Measurements from ENCODE around the gene BMPR1B. TPM values are rescaled to one million over a fixed set of nuclear protein-coding genes. Genes with fewer than 3 reads are reported as not detected.

The BMPR1B gene
- total and polyA plus RNA-seq, 4 donors = 11.8 to 30.1 (median 16.7) TPM

GRCh38 chr4:94941706-94942105, 184.0 kb downstream of the BMPR1B start:
- no peak for DNase-seq (ENCODE audit: low read depth in 4 of 6, low spot score in 6 of 6)
- Histone ChIP-seq H3K36me3 (ENCODE audit: control insufficient read depth, insufficient read depth, low read length) (no peaks in the 10 kb centered on the region), H3K9me3 (ENCODE audit: control insufficient read depth, insufficient read depth, low read length) (no peaks in the 10 kb centered on the region), H3K4me1 (ENCODE audit: control insufficient read depth, insufficient read depth, low read length) (peaks cover 3% of the 10 kb centered on the region), H3K27me3 (ENCODE audit: control insufficient read depth, insufficient read depth, low read length) (no peaks in the 10 kb centered on the region), H3K27ac (ENCODE audit: low read depth, low read length) (no peak overlapping the region), H3K4me3 (ENCODE audit: low read depth, low read length) (no peak overlapping the region)
- no CpG with 5 or more reads among the region's 3 CpGs for WGBS (ENCODE audit: insufficient coverage)

GRCh38 chr4:94944726-94945125, 187.0 kb downstream of the BMPR1B start:
- Histone ChIP-seq H3K27ac (ENCODE audit: low read depth, low read length) (no peak overlapping the region), H3K4me3 (ENCODE audit: low read depth, low read length) (no peak overlapping the region), H3K9me3 (ENCODE audit: control insufficient read depth, insufficient read depth, low read length) (no peaks in the 10 kb centered on the region), H3K4me1 (ENCODE audit: control insufficient read depth, insufficient read depth, low read length) (peaks cover 3% of the 10 kb centered on the region), H3K36me3 (ENCODE audit: control insufficient read depth, insufficient read depth, low read length) (no peaks in the 10 kb centered on the region), H3K27me3 (ENCODE audit: control insufficient read depth, insufficient read depth, low read length) (no peaks in the 10 kb centered on the region)
- DNase-seq (ENCODE audit: low read depth in 4 of 6, low spot score in 6 of 6) = no peak
- WGBS (ENCODE audit: insufficient coverage) = no CpG with 5 or more reads among the region's 2 CpGs

- 88% methylated on average over 2 of the region's 4 CpGs for WGBS (ENCODE audit: insufficient coverage)
- Histone ChIP-seq H3K4me1 (ENCODE audit: control insufficient read depth, insufficient read depth, low read length) (no peaks in the 10 kb centered on the region), H3K27ac (ENCODE audit: low read depth, low read length) (no peak overlapping the region), H3K4me3 (ENCODE audit: low read depth, low read length) (no peak overlapping the region), H3K27me3 (ENCODE audit: control insufficient read depth, insufficient read depth, low read length) (no peaks in the 10 kb centered on the region), H3K9me3 (ENCODE audit: control insufficient read depth, insufficient read depth, low read length) (peaks cover 2% of the 10 kb centered on the region), H3K36me3 (ENCODE audit: control insufficient read depth, insufficient read depth, low read length) (no peaks in the 10 kb centered on the region)
- DNase-seq (ENCODE audit: low read depth in 4 of 6, low spot score in 6 of 6) = no peak
Observed at GRCh38 chr4:94947681-94948108, 189.9 kb downstream of the BMPR1B start.

- H3K27me3 ChIP-seq (ENCODE audit: control insufficient read depth, insufficient read depth, low read length) = no peaks in the 10 kb centered on the region
- no CpG with 5 or more reads among the region's 2 CpGs for WGBS (ENCODE audit: insufficient coverage)
- H3K9me3 ChIP-seq (ENCODE audit: control insufficient read depth, insufficient read depth, low read length) = peaks cover 2% of the 10 kb centered on the region
- no peak overlapping the region for H3K4me3 ChIP-seq (ENCODE audit: low read depth, low read length)
- H3K27ac ChIP-seq (ENCODE audit: low read depth, low read length) = no peak overlapping the region
- no peaks in the 10 kb centered on the region for H3K4me1 ChIP-seq (ENCODE audit: control insufficient read depth, insufficient read depth, low read length)
- no peaks in the 10 kb centered on the region for H3K36me3 ChIP-seq (ENCODE audit: control insufficient read depth, insufficient read depth, low read length)
- peak in 1 of 6 donors; percentile 64 for DNase-seq (ENCODE audit: low read depth in 4 of 6, low spot score in 6 of 6)
Observed at GRCh38 chr4:94954251-94954650, 196.5 kb downstream of the BMPR1B start.

- Histone ChIP-seq H3K9me3 (ENCODE audit: control insufficient read depth, insufficient read depth, low read length) (no peaks in the 10 kb centered on the region), H3K4me3 (ENCODE audit: low read depth, low read length) (no peak overlapping the region), H3K27me3 (ENCODE audit: control insufficient read depth, insufficient read depth, low read length) (no peaks in the 10 kb centered on the region), H3K27ac (ENCODE audit: low read depth, low read length) (no peak overlapping the region), H3K36me3 (ENCODE audit: control insufficient read depth, insufficient read depth, low read length) (no peaks in the 10 kb centered on the region), H3K4me1 (ENCODE audit: control insufficient read depth, insufficient read depth, low read length) (no peaks in the 10 kb centered on the region)
- DNase-seq (ENCODE audit: low read depth in 4 of 6, low spot score in 6 of 6) = no peak
- WGBS (ENCODE audit: insufficient coverage) = no CpG with 5 or more reads among the region's 3 CpGs
Observed at GRCh38 chr4:94957030-94957429, 199.3 kb downstream of the BMPR1B start.

- H3K27ac ChIP-seq (ENCODE audit: low read depth, low read length) = no peak overlapping the region
- H3K27me3 ChIP-seq (ENCODE audit: control insufficient read depth, insufficient read depth, low read length) = no peaks in the 10 kb centered on the region
- H3K4me1 ChIP-seq (ENCODE audit: control insufficient read depth, insufficient read depth, low read length) = no peaks in the 10 kb centered on the region
- H3K4me3 ChIP-seq (ENCODE audit: low read depth, low read length) = no peak overlapping the region
- DNase-seq (ENCODE audit: low read depth in 4 of 6, low spot score in 6 of 6) = no peak
- WGBS (ENCODE audit: insufficient coverage) = no CpG with 5 or more reads among the region's 1 CpG
- no peaks in the 10 kb centered on the region for H3K9me3 ChIP-seq (ENCODE audit: control insufficient read depth, insufficient read depth, low read length)
- H3K36me3 ChIP-seq (ENCODE audit: control insufficient read depth, insufficient read depth, low read length) = no peaks in the 10 kb centered on the region
Observed at GRCh38 chr4:94959307-94959706, 201.6 kb downstream of the BMPR1B start.

- Histone ChIP-seq H3K36me3 (ENCODE audit: control insufficient read depth, insufficient read depth, low read length) (no peaks in the 10 kb centered on the region), H3K27ac (ENCODE audit: low read depth, low read length) (no peak overlapping the region), H3K27me3 (ENCODE audit: control insufficient read depth, insufficient read depth, low read length) (no peaks in the 10 kb centered on the region), H3K4me3 (ENCODE audit: low read depth, low read length) (no peak overlapping the region), H3K9me3 (ENCODE audit: control insufficient read depth, insufficient read depth, low read length) (no peaks in the 10 kb centered on the region), H3K4me1 (ENCODE audit: control insufficient read depth, insufficient read depth, low read length) (no peaks in the 10 kb centered on the region)
- WGBS (ENCODE audit: insufficient coverage) = no CpG with 5 or more reads among the region's 1 CpG
- no peak for DNase-seq (ENCODE audit: low read depth in 4 of 6, low spot score in 6 of 6)
Observed at GRCh38 chr4:94960708-94961107, 203.0 kb downstream of the BMPR1B start.

GRCh38 chr4:94961420-94961819, 203.7 kb downstream of the BMPR1B start:
- Histone ChIP-seq H3K27ac (ENCODE audit: low read depth, low read length) (no peak overlapping the region), H3K9me3 (ENCODE audit: control insufficient read depth, insufficient read depth, low read length) (no peaks in the 10 kb centered on the region), H3K4me1 (ENCODE audit: control insufficient read depth, insufficient read depth, low read length) (no peaks in the 10 kb centered on the region), H3K4me3 (ENCODE audit: low read depth, low read length) (no peak overlapping the region), H3K36me3 (ENCODE audit: control insufficient read depth, insufficient read depth, low read length) (no peaks in the 10 kb centered on the region), H3K27me3 (ENCODE audit: control insufficient read depth, insufficient read depth, low read length) (no peaks in the 10 kb centered on the region)
- WGBS (ENCODE audit: insufficient coverage) = no CpG with 5 or more reads among the region's 2 CpGs
- DNase-seq (ENCODE audit: low read depth in 4 of 6, low spot score in 6 of 6) = no peak

- Histone ChIP-seq H3K36me3 (ENCODE audit: control insufficient read depth, insufficient read depth, low read length) (no peaks in the 10 kb centered on the region), H3K4me1 (ENCODE audit: control insufficient read depth, insufficient read depth, low read length) (no peaks in the 10 kb centered on the region), H3K4me3 (ENCODE audit: low read depth, low read length) (no peak overlapping the region), H3K9me3 (ENCODE audit: control insufficient read depth, insufficient read depth, low read length) (no peaks in the 10 kb centered on the region), H3K27me3 (ENCODE audit: control insufficient read depth, insufficient read depth, low read length) (no peaks in the 10 kb centered on the region), H3K27ac (ENCODE audit: low read depth, low read length) (no peak overlapping the region)
- no peak for DNase-seq (ENCODE audit: low read depth in 4 of 6, low spot score in 6 of 6)
Observed at GRCh38 chr4:94962484-94962883, 204.7 kb downstream of the BMPR1B start.

- Histone ChIP-seq H3K4me3 (ENCODE audit: low read depth, low read length) (no peak overlapping the region), H3K9me3 (ENCODE audit: control insufficient read depth, insufficient read depth, low read length) (no peaks in the 10 kb centered on the region), H3K4me1 (ENCODE audit: control insufficient read depth, insufficient read depth, low read length) (no peaks in the 10 kb centered on the region), H3K27me3 (ENCODE audit: control insufficient read depth, insufficient read depth, low read length) (no peaks in the 10 kb centered on the region), H3K27ac (ENCODE audit: low read depth, low read length) (no peak overlapping the region), H3K36me3 (ENCODE audit: control insufficient read depth, insufficient read depth, low read length) (no peaks in the 10 kb centered on the region)
- DNase-seq (ENCODE audit: low read depth in 4 of 6, low spot score in 6 of 6) = no peak
Observed at GRCh38 chr4:94965852-94966251, 208.1 kb downstream of the BMPR1B start.
